GM18526 (cell line): ENCODE measurements around the gene PLAC1.

ENCODE experiments used
- POLR2A ChIP-seq: IDR thresholded peaks from 3 replicates; pipeline ENCODE4 v1.6.1; 2011; ENCODE audit not compliant: insufficient read length; ENCODE audit errors: extremely low read depth

Gene PLAC1

DNA sequence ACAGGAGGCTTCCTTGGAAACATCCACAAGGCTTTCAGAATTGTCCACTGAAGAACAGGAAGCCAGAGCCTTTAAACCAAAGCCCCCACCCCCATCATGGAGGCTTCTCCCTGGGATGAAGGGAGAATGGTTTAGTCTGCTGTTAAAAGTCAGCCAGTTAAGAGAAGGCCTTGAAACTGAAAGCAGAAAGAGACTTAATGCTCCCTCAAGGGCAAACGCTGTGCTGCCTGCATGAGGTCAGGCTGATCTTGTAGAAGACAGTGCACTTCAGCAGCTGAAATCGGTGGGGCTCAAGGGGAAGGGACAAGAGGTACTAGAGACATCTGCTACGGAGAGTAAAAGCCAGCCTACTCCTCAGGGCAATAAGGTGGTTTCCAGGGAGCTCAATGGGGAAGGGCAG is 129.3 kb downstream of the PLAC1 start:
- no peak for TF ChIP-seq POLR2A

DNA sequence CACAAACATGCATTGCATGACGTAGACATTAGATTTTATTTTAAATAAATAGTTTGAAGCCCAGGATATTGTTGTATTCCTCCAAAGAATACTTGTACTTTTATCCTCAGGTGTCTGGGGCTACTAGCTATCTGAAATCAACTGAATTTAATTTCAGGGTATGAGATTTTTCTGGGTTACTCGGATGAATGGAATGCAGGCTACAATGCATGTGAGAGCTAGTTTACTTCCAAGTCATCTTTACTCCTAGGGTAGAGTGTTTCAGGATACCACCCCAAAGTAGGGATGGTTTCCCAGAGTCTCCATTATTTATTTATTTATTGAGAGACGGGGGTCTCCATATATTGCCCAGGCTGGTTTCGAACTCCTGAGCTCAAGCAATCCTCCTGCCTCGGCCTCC is 131.9 kb downstream of the PLAC1 start:
- no peak for TF ChIP-seq POLR2A

DNA sequence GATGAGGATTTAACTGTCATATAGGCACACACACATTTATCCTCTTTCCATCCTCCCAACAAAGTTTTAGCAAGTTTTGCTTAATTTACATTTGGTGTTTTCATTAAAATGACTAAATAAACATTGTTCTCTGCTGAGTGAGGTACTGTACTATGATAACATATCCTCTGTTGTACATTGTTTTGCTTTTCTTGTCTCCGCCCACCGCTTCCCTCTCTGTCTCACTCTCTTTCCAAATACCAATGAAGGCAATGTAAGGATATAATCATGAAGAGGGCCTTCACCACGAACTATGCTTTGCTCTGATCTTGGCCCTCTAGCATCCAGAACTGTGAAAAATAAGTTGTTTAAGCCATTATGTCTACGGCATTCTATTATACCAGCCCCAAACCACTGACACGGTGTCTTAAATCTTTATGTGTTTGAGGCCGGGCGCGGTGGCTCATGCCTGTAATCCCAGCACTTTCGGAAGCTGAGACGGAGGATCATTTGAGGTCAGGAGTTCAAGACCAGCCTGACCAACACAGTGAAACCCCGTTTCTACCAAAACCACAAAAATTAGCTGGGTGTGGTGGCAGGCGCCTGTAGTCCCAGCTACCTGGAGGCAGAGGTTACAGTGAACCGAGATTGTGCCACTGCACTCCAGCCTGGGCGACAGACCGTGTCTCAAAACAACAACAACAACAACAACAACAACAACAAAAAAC is 133.0 kb downstream of the PLAC1 start:
- no peak for TF ChIP-seq POLR2A

DNA sequence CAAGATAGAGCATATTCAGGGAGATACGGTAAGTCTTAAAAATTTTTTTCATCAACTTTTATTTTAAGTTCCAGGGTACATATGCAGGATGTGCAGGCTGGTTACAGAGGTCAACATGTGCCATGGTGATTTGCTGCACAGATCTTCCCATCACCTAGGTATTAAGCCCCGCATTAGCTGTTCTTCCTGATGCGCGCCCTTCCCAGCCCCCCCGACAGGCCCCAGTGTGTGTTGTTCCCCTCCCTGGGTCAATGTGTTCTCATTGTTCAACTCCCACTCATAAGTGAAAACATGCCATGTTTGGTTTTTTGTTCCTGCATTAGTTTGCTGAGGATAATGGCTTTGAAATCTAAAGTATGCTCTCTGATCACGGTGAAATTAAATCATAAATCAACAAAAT is 134.1 kb downstream of the PLAC1 start:
- TF ChIP-seq POLR2A = no peak

DNA sequence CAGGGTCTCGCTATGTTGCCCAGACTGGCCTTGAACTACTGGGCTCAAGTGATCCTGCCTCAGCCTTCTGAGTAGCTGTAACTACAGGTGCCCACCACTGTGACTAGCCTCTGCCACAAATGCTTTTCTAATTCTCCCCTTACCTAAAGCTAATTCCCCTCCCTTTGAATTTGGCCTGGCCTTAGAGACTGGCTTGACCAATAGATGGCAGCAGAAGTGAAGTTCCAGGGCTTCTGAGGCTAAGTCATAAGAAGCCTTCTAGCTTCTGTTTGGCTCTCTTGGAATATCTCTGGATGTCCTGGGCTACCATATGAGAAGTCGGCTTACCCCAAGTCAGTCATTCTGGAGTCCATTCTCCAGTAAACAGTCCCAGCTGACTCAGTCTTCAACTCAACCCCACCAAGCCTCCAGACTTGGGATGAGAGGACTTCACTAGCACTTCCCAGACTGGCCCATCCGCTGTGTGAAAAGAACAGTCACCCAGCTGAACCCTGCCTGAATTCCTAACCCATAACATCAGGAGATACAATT is 137.3 kb downstream of the PLAC1 start:
- TF ChIP-seq POLR2A = no peak
